Mucosa of stomach (tissue), 1 donor: ENCODE results near the gene SPG21.
"Not testable (repeated sequence)": the region's sequence is repeated elsewhere in the genome, so short reads cannot be mapped to it uniquely, and the experiment has no call there.

ENCODE experiments used
- H3K27me3 ChIP-seq: one replicate; pipeline ENCODE4 v1.7.0; 2013; ENCODE audit warnings: mild to moderate bottlenecking, low read length; ENCODE audit not compliant: control insufficient read depth, insufficient read depth
- H3K36me3 ChIP-seq: one replicate; pipeline ENCODE4 v1.7.0; 2013; ENCODE audit warnings: low read length; ENCODE audit not compliant: control insufficient read depth, insufficient read depth
- H3K4me1 ChIP-seq: one replicate; pipeline ENCODE4 v1.7.0; 2013; ENCODE audit warnings: mild to moderate bottlenecking, low read length; ENCODE audit not compliant: control insufficient read depth, insufficient read depth
- H3K4me3 ChIP-seq: one replicate; pipeline ENCODE4 v1.7.0; 2013; ENCODE audit warnings: low read length
- H3K9ac ChIP-seq: one replicate; pipeline ENCODE4 v1.7.0; 2013; ENCODE audit warnings: mild to moderate bottlenecking, low read length, moderate library complexity
- H3K9me3 ChIP-seq: one replicate; pipeline ENCODE4 v1.7.0; 2013; ENCODE audit warnings: mild to moderate bottlenecking, low read length, moderate library complexity; ENCODE audit not compliant: control insufficient read depth
- donor health status: Pancreatic carcinoma.

The SPG21 gene

GRCh38 chr15:65026756-65027155, 37.0 kb upstream of the SPG21 start:
- Histone ChIP-seq H3K9ac (no peak overlapping the region), H3K9me3 (no peaks in the 10 kb centered on the region), H3K4me3 (no peak overlapping the region), H3K27me3 (no peaks in the 10 kb centered on the region), H3K4me1 (peaks cover 6% of the 10 kb centered on the region), H3K36me3 (no peaks in the 10 kb centered on the region)

- Histone ChIP-seq H3K4me1 (peaks cover 12% of the 10 kb centered on the region), H3K36me3 (no peaks in the 10 kb centered on the region), H3K9ac (no peak overlapping the region), H3K9me3 (no peaks in the 10 kb centered on the region), H3K4me3 (no peak overlapping the region), H3K27me3 (no peaks in the 10 kb centered on the region)
Measured at GRCh38 chr15:65021488-65021887, 31.8 kb upstream of the SPG21 start.

GRCh38 chr15:65020419-65020818, 30.7 kb upstream of the SPG21 start:
- H3K9me3 ChIP-seq, result no peaks in the 10 kb centered on the region
- no peaks in the 10 kb centered on the region for H3K36me3 ChIP-seq
- H3K27me3 ChIP-seq, result no peaks in the 10 kb centered on the region
- H3K9ac ChIP-seq, result no peak overlapping the region
- no peak overlapping the region for H3K4me3 ChIP-seq
- peaks cover 12% of the 10 kb centered on the region for H3K4me1 ChIP-seq

- H3K4me1 ChIP-seq, H3K9ac ChIP-seq, H3K27me3 ChIP-seq, H3K4me3 ChIP-seq, H3K36me3 ChIP-seq, H3K9me3 ChIP-seq: not testable (repeated sequence)
Measured at GRCh38 chr15:65011198-65011597, 21.5 kb upstream of the SPG21 start.

- Histone ChIP-seq H3K27me3 (no peaks in the 10 kb centered on the region), H3K9me3 (no peaks in the 10 kb centered on the region), H3K4me1 (no peaks in the 10 kb centered on the region), H3K4me3 (no peak overlapping the region), H3K9ac (no peak overlapping the region), H3K36me3 (no peaks in the 10 kb centered on the region)
Measured at GRCh38 chr15:65008983-65009382, 19.3 kb upstream of the SPG21 start.

- Histone ChIP-seq H3K9me3 (no peaks in the 10 kb centered on the region), H3K27me3 (no peaks in the 10 kb centered on the region), H3K4me1 (no peaks in the 10 kb centered on the region), H3K36me3 (no peaks in the 10 kb centered on the region), H3K4me3 (no peak overlapping the region), H3K9ac (no peak overlapping the region)
Measured at GRCh38 chr15:65006876-65007275, 17.2 kb upstream of the SPG21 start.

- no peak overlapping the region for H3K4me3 ChIP-seq
- no peaks in the 10 kb centered on the region for H3K4me1 ChIP-seq
- no peaks in the 10 kb centered on the region for H3K36me3 ChIP-seq
- no peaks in the 10 kb centered on the region for H3K27me3 ChIP-seq
- no peaks in the 10 kb centered on the region for H3K9me3 ChIP-seq
- no peak overlapping the region for H3K9ac ChIP-seq
Measured at GRCh38 chr15:65004993-65005392, 15.3 kb upstream of the SPG21 start.

DNA sequence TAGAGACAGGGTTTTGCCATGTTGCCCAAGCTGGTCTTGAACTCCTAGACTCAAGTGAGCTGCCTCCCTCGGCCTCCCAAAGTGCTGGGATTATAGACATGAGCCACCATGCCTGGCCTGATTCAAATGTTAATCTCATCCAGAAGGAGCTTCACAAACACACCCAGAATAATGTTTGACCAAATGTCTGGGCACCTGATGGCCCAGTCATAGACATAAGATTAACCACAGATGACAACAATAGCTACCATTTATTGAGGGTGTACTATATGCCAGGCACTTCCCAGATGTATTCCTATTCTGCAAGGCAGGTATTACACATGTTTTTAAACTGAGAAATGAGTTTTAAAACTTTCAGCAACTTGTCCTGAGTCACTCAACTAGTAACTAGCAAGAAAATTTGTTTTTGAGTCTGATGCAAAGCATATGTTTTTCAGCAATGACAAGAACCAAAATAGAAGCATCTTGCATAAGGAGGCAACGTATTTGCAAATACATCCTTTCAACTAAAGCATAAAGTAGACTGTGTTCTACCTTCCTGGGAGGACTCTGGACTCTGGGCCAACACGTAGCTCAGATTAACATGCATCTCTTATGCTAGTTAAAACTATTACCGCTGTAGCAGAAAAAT, 8.1 kb upstream of the SPG21 start:
- H3K9me3 ChIP-seq, result no peaks in the 10 kb centered on the region
- H3K4me3 ChIP-seq, result no peak overlapping the region
- no peaks in the 10 kb centered on the region for H3K36me3 ChIP-seq
- no peaks in the 10 kb centered on the region for H3K27me3 ChIP-seq
- no peak overlapping the region for H3K9ac ChIP-seq
- H3K4me1 ChIP-seq, result no peaks in the 10 kb centered on the region

- no peak overlapping the region for H3K4me3 ChIP-seq
- H3K9me3 ChIP-seq, result no peaks in the 10 kb centered on the region
- no peak overlapping the region for H3K9ac ChIP-seq
- H3K4me1 ChIP-seq, result no peaks in the 10 kb centered on the region
- no peaks in the 10 kb centered on the region for H3K27me3 ChIP-seq
- no peaks in the 10 kb centered on the region for H3K36me3 ChIP-seq
Measured at GRCh38 chr15:64997066-64997465, 7.4 kb upstream of the SPG21 start.

DNA sequence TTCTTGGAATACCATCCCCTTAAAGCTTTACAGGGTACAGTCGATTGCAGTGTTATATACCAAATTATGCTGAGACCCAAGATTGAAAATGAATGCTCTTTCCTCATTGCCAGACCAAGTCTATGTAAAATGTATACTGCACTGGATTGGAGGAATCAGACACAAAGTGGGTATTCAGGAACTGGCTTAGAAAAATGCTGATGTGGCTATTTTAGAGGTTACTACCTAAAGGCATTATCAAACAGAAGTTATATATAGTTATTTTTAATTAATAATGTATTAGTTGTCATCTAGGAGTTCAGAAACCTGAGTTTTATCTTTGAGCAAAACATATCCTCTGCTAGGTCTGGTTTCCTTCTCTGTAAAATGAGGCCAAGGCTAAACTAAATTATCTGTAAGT, 3.6 kb upstream of the SPG21 start:
- no peaks in the 10 kb centered on the region for H3K36me3 ChIP-seq
- H3K4me3 ChIP-seq, result no peak overlapping the region
- peaks cover 2% of the 10 kb centered on the region for H3K4me1 ChIP-seq
- H3K9me3 ChIP-seq, result no peaks in the 10 kb centered on the region
- H3K27me3 ChIP-seq, result no peaks in the 10 kb centered on the region
- H3K9ac ChIP-seq, result no peak overlapping the region

DNA sequence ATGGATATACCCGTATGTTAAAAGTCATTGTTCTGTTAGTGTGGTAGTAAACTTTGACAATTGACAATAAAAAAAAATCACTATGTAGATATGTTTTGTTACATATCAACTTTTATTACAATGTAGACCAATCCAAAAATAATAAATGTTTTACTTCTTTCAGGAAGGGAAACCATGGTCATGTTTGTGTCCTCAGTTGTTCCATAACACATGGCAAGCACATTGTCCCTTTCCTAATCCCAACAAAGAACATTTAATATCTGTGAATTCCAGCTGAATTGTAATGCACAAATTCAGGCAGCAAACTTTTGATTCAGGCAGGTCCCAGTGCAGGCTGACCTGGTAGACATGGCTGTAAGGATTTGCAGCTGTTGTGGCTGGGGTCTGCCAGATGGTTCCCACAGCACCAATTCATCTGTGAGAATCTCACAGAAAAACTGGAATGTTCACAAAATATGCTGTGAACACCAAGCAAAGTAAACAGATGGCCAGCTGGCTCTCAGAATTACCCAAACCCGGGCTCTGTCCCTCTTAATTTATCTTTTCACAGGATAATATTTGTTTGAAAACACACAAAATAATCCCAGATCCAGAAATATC, 1.9 kb upstream of the SPG21 start:
- H3K4me3 ChIP-seq, result no peak overlapping the region
- H3K36me3 ChIP-seq, result no peaks in the 10 kb centered on the region
- H3K4me1 ChIP-seq, result peaks cover 4% of the 10 kb centered on the region
- H3K9ac ChIP-seq, result no peak overlapping the region
- H3K9me3 ChIP-seq, result no peaks in the 10 kb centered on the region
- H3K27me3 ChIP-seq, result no peaks in the 10 kb centered on the region

GRCh38 chr15:64990168-64990470, 405 bp upstream of the SPG21 start:
- no peaks in the 10 kb centered on the region for H3K9me3 ChIP-seq
- H3K4me3 ChIP-seq, result peak overlapping the region; percentile 44
- H3K27me3 ChIP-seq, result no peaks in the 10 kb centered on the region
- H3K36me3 ChIP-seq, result no peaks in the 10 kb centered on the region
- H3K4me1 ChIP-seq, result peaks cover 11% of the 10 kb centered on the region
- peak overlapping the region; percentile 69 for H3K9ac ChIP-seq

GRCh38 chr15:64987136-64987535, 2.6 kb downstream of the SPG21 start:
- no peaks in the 10 kb centered on the region for H3K27me3 ChIP-seq
- H3K36me3 ChIP-seq, result no peaks in the 10 kb centered on the region
- no peak overlapping the region for H3K9ac ChIP-seq
- peaks cover 18% of the 10 kb centered on the region for H3K4me1 ChIP-seq
- H3K9me3 ChIP-seq, result no peaks in the 10 kb centered on the region
- no peak overlapping the region for H3K4me3 ChIP-seq
